ENCODE data around the gene CORO1C. TPM values are rescaled to one million over a fixed set of nuclear protein-coding genes. Genes with fewer than 3 reads are reported as not detected.

CORO1C gene
- total and polyA plus RNA-seq, 9 of the 15 experiments (the other 6 are each of a cell fraction or from before 2014, with no cell fraction given): 55.2 to 280 (median 150) TPM

DNA sequence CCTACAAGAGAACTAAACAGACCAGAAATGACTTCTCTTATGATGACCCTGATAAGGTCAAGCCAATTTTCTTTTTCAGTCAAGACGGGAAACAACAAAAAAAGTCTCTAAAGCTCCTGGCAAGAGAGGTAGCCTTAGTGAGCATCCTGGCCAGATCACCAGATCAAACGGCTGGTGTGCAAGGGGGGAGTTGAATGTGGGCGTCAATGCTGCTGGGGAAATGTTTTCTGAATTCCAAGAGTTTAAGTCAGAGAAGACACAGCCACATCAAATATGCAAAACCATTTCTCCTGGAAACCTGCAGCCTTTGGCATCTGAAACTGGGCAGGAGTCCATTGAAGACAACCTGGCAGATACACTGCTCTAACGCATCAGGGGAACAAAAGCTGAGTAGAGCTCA lies 81.6 kb downstream of the CORO1C start (continued):
- TF ChIP-seq, protein P1, sequence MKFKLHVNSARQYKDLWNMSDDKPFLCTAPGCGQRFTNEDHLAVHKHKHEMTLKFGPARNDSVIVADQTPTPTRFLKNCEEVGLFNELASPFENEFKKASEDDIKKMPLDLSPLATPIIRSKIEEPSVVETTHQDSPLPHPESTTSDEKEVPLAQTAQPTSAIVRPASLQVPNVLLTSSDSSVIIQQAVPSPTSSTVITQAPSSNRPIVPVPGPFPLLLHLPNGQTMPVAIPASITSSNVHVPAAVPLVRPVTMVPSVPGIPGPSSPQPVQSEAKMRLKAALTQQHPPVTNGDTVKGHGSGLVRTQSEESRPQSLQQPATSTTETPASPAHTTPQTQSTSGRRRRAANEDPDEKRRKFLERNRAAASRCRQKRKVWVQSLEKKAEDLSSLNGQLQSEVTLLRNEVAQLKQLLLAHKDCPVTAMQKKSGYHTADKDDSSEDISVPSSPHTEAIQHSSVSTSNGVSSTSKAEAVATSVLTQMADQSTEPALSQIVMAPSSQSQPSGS (CRISPR knock-in tag; IDR thresholded peaks at IDR 0.05): no peak

DNA sequence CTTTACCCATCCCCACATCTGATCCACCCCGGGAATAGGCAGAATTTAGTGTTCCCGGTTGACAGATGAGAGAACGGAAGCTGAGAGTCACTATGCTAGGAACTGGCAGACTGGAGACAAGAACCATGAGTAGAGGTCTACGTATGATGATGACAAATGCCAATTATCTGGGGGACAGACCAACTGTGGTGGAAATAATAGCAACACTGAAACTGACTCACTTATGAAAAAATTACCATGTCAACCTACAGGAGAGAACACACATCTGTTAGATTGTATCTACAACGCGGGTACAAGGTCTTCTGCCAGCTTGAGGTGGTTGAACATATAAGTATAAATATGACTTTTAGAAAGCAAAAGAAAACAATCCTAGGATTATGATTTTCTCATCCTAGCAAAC lies 82.2 kb downstream of the CORO1C start:
- 79% methylated on average over 6 of the region's 6 CpGs for WGBS (ENCODE audit: insufficient coverage, low coverage, missing lambda C conversion rate)
- H3K9me1 ChIP-seq (ENCODE audit: control insufficient read depth, insufficient read depth, low read length): no peaks in the 10 kb centered on the region
- ATAC-seq (no peak), DNase-seq (ENCODE audit: extremely low read depth in 1 of 4, low spot score in 3 of 4) (no peak), FAIRE-seq (no peak)
- BruUV-seq (replicated peaks): no TSS peak
- H3K9ac ChIP-seq (ENCODE audit: insufficient read depth in 1 of 2, low read depth in 2 of 2, low read length in 2 of 2): no peak overlapping the region
- no peak overlapping the region for H3K4me2 ChIP-seq (ENCODE audit: insufficient read depth, low read length)
- peaks cover 99% of the 10 kb centered on the region for H3K36me3 ChIP-seq (ENCODE audit: control insufficient read depth, insufficient read depth, low read length)
- in situ Hi-C loops (cut with MboI) (no loop called here), intact Hi-C loops (cut with micrococcal nuclease) (no loop called here)
- H3K27me3 ChIP-seq (ENCODE audit: control insufficient read depth in 2 of 2, insufficient read depth in 2 of 2, low read length in 2 of 2): no peaks in the 10 kb centered on the region
- no peak overlapping the region for H3K27ac ChIP-seq (ENCODE audit: extremely low read depth, low read depth, low read length)
- H2AFZ ChIP-seq (ENCODE audit: low read depth, low read length): no peak overlapping the region
- H3K79me2 ChIP-seq (ENCODE audit: control insufficient read depth, insufficient read depth, low read length): no peaks in the 10 kb centered on the region
- H3K4me3 ChIP-seq: no peak overlapping the region
- H3K9me3 ChIP-seq (replicated peaks; ENCODE audit: control insufficient read depth, insufficient read depth, low read depth, low read length): no peaks in the 10 kb centered on the region
- CTCF ChIA-PET (ENCODE audit: low intra/inter-chr PET ratio): no interaction called here
- POLR2A ChIA-PET: interaction anchor here (1.4 kb wide), 1 partner anchor 13 kb away, joined by 3 read pairs; no protein-coding TSS in a partner anchor
- H3K4me1 ChIP-seq (replicated peaks in 1 of 2; ENCODE audit: control insufficient read depth in 2 of 2, insufficient read depth in 2 of 2, low read length in 2 of 2): peaks cover 0 to 2% of the 10 kb centered on the region in 2 experiments; a peak in 1 of 5 replicates
- 0 out of 2 replicates have a peak, but pooled peaks cover 2% of the 10 kb centered on the region for H4K20me1 ChIP-seq (replicated peaks; ENCODE audit: control insufficient read depth, insufficient read depth, low read length)
- no peak for TF ChIP-seq NR4A1 (CRISPR knock-in tag; IDR thresholded peaks at IDR 0.05)
- TF ChIP-seq NR4A1 (tag; IDR thresholded peaks at IDR 0.05): no peak
- no peak for TF ChIP-seq STAT5A (IDR thresholded peaks at IDR 0.05; ENCODE audit: borderline replicate concordance, low read length)
- no peak for TF ChIP-seq MAFK (IDR thresholded peaks at IDR 0.05; ENCODE audit: low read length)
- TF ChIP-seq RBM25 (IDR thresholded peaks at IDR 0.05; ENCODE audit: low read depth, low read length, severe bottlenecking): no peak
- TF ChIP-seq NR1H2 (CRISPR knock-in tag; IDR thresholded peaks at IDR 0.05): no peak
- TF ChIP-seq, protein P2, sequence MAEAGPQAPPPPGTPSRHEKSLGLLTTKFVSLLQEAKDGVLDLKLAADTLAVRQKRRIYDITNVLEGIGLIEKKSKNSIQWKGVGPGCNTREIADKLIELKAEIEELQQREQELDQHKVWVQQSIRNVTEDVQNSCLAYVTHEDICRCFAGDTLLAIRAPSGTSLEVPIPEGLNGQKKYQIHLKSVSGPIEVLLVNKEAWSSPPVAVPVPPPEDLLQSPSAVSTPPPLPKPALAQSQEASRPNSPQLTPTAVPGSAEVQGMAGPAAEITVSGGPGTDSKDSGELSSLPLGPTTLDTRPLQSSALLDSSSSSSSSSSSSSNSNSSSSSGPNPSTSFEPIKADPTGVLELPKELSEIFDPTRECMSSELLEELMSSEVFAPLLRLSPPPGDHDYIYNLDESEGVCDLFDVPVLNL (CRISPR knock-in tag; IDR thresholded peaks at IDR 0.05; ENCODE audit: low read depth): no peak
- no peak for TF ChIP-seq ZNF197 (CRISPR knock-in tag; IDR thresholded peaks at IDR 0.05; ENCODE audit: low read depth)
- TF ChIP-seq BMI1 (IDR thresholded peaks at IDR 0.05; ENCODE audit: low read length): no peak
- TF ChIP-seq, protein P3, sequence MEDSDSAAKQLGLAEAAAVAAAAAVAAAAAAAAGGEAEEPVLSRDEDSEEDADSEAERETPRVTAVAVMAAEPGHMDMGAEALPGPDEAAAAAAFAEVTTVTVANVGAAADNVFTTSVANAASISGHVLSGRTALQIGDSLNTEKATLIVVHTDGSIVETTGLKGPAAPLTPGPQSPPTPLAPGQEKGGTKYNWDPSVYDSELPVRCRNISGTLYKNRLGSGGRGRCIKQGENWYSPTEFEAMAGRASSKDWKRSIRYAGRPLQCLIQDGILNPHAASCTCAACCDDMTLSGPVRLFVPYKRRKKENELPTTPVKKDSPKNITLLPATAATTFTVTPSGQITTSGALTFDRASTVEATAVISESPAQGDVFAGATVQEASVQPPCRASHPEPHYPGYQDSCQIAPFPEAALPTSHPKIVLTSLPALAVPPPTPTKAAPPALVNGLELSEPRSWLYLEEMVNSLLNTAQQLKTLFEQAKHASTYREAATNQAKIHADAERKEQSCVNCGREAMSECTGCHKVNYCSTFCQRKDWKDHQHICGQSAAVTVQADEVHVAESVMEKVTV (CRISPR knock-in tag; IDR thresholded peaks at IDR 0.05): no peak
- TF ChIP-seq, protein P4, sequence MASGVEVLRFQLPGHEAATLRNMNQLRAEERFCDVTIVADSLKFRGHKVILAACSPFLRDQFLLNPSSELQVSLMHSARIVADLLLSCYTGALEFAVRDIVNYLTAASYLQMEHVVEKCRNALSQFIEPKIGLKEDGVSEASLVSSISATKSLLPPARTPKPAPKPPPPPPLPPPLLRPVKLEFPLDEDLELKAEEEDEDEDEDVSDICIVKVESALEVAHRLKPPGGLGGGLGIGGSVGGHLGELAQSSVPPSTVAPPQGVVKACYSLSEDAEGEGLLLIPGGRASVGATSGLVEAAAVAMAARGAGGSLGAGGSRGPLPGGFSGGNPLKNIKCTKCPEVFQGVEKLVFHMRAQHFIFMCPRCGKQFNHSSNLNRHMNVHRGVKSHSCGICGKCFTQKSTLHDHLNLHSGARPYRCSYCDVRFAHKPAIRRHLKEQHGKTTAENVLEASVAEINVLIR (CRISPR knock-in tag; IDR thresholded peaks at IDR 0.05): no peak
- no peak for TF ChIP-seq ZNF444 (CRISPR knock-in tag; IDR thresholded peaks at IDR 0.05)
- TF ChIP-seq FUS (optimal IDR thresholded peaks at IDR 0.05; ENCODE audit: low read depth, low read length): no peak
- no peak for TF ChIP-seq DDX20 (tag; IDR thresholded peaks at IDR 0.05; ENCODE audit: low read depth)
- TF ChIP-seq SMAD4 (CRISPR knock-in tag; conservative IDR thresholded peaks at IDR 0.05): no peak
- no peak for TF ChIP-seq SRSF3 (IDR thresholded peaks at IDR 0.05; ENCODE audit: insufficient read depth, low read length)
